H1 (cell line): ENCODE results near the gene TRIP13.

ENCODE experiments used
- BRCA1 ChIP-seq: IDR thresholded peaks from 2 replicates; pipeline ENCODE4 v1.6.1; 2012; ENCODE audit warnings: low read depth, low read length, improper control_type of control experiment
- EZH2 ChIP-seq: fragments of 200-600 bp; sonication (generic); IDR thresholded peaks from 2 replicates; pipeline ENCODE4 v1.7.1; 2012; ENCODE audit warnings: low read depth, mild to moderate bottlenecking, moderate library complexity, low read length, inconsistent platforms; ENCODE audit not compliant: severe bottlenecking
- GABPA ChIP-seq: IDR thresholded peaks from 2 replicates; pipeline ENCODE4 v1.6.1; 2011; ENCODE audit warnings: mild to moderate bottlenecking, low read length, moderate library complexity, borderline replicate concordance; ENCODE audit not compliant: insufficient read depth
- POLR2A ChIP-seq, 2 experiments: IDR thresholded peaks; 1 replicate in 1 of 2; 2 replicates in 1 of 2; pipeline ENCODE4 v1.6.1; 2011; ENCODE audit warnings: low read depth in 2 of 2, low read length in 2 of 2, mild to moderate bottlenecking in 2 of 2; ENCODE audit errors: control extremely low read depth in 1 of 2
- POLR2AphosphoS5 ChIP-seq: IDR thresholded peaks from 2 replicates; pipeline ENCODE4 v1.6.1; 2011; ENCODE audit warnings: low read depth, low read length
- SIN3A ChIP-seq, 2 experiments: IDR thresholded peaks in 1 of 2; conservative IDR thresholded peaks in 1 of 2; 2 replicates each; pipeline ENCODE4 v1.6.1; 2011 to 2012; ENCODE audit warnings: low read length in 2 of 2, improper control_type of control experiment in 1 of 2, low read depth in 1 of 2, mild to moderate bottlenecking in 1 of 2
- SP1 ChIP-seq: IDR thresholded peaks from 2 replicates; pipeline ENCODE4 v1.6.1; 2011; ENCODE audit warnings: low read depth, low read length
- SP2 ChIP-seq: IDR thresholded peaks from 2 replicates; pipeline ENCODE4 v1.6.1; 2012; ENCODE audit warnings: mild to moderate bottlenecking, low read length, inconsistent platforms
- SP4 ChIP-seq: IDR thresholded peaks from 2 replicates; pipeline ENCODE4 v1.6.1; 2012; ENCODE audit warnings: low read length, inconsistent platforms
- YY1 ChIP-seq: IDR thresholded peaks from 2 replicates; pipeline ENCODE4 v1.6.1; 2011; ENCODE audit warnings: low read depth, mild to moderate bottlenecking, low read length
- ZNF274 ChIP-seq: IDR thresholded peaks from 2 replicates; pipeline ENCODE4 v1.7.0; 2012; ENCODE audit warnings: low read length, borderline replicate concordance; ENCODE audit errors: extremely low read depth
- TF ChIP-seq, protein P1 (sequence below): IDR thresholded peaks from 2 replicates; pipeline ENCODE4 v1.6.1; 2012; ENCODE audit warnings: inconsistent platforms
- TF ChIP-seq, protein P2 (sequence below), 3 experiments: IDR thresholded peaks; 1 replicate in 2 of 3; 2 replicates in 1 of 3; pipeline versions ENCODE4 v1.5.1 to v1.6.1; 2011; ENCODE audit warnings: low read length in 3 of 3, mild to moderate bottlenecking in 3 of 3, inconsistent platforms in 2 of 3, low read depth in 1 of 3, moderate library complexity in 1 of 3; ENCODE audit not compliant: insufficient read depth in 1 of 3; ENCODE audit errors: control extremely low read depth in 1 of 3

DNA sequence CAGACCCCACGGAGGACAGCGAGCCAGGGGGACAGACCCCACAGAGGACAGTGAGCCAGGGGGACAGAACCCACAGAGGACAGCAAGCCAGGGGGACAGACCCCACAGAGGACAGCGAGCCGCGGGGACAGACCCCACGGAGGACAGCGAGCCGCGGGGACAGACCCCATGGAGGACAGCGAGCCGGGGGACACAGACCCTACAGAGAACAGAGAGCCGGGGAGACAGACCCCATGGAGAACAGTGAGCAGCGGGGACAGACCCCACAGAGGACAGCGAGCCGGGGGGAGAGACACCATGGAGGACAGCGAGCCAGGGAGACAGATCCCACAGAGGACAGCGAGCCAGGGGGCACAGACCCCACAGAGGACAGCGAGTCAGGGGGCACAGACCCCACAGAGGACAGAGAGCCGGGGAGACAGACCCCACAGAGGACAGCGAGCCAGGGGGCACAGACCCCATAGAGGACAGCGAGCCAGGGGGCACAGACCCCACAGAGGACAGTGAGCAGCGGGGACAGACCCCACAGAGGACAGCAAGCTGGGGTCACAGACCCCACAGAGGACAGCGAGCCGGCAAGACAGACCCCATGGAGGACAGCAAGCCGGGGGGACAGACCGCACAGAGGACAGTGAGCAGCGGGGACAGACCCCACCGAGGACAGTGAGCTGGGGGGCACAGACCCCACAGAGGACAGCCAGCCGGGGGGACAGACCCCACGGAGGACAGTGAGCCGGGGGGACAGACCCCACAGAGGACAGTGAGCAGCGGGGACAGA is 37.5 kb upstream of the TRIP13 start:
- TF ChIP-seq, protein P1, sequence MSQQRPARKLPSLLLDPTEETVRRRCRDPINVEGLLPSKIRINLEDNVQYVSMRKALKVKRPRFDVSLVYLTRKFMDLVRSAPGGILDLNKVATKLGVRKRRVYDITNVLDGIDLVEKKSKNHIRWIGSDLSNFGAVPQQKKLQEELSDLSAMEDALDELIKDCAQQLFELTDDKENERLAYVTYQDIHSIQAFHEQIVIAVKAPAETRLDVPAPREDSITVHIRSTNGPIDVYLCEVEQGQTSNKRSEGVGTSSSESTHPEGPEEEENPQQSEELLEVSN, result no peak
- TF ChIP-seq, protein P2, sequence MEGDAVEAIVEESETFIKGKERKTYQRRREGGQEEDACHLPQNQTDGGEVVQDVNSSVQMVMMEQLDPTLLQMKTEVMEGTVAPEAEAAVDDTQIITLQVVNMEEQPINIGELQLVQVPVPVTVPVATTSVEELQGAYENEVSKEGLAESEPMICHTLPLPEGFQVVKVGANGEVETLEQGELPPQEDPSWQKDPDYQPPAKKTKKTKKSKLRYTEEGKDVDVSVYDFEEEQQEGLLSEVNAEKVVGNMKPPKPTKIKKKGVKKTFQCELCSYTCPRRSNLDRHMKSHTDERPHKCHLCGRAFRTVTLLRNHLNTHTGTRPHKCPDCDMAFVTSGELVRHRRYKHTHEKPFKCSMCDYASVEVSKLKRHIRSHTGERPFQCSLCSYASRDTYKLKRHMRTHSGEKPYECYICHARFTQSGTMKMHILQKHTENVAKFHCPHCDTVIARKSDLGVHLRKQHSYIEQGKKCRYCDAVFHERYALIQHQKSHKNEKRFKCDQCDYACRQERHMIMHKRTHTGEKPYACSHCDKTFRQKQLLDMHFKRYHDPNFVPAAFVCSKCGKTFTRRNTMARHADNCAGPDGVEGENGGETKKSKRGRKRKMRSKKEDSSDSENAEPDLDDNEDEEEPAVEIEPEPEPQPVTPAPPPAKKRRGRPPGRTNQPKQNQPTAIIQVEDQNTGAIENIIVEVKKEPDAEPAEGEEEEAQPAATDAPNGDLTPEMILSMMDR (IDR thresholded peaks at IDR 0.05; ENCODE audit: control extremely low read depth in 1 of 3, insufficient read depth in 1 of 3, low read depth in 1 of 3, low read length in 3 of 3), result no peak
- TF ChIP-seq EZH2 (no peak), YY1 (no peak), POLR2A (IDR thresholded peaks at IDR 0.05; ENCODE audit: control extremely low read depth in 1 of 2, low read depth in 2 of 2, low read length in 2 of 2) (no peak), POLR2AphosphoS5 (no peak), SP1 (no peak), SP2 (no peak), SP4 (no peak), BRCA1 (no peak), SIN3A (conservative IDR thresholded peaks at IDR 0.05 in 1 of 2, IDR thresholded peaks at IDR 0.05 in 1 of 2; ENCODE audit: low read depth in 1 of 2, low read length in 2 of 2) (no peak), ZNF274 (no peak), GABPA (no peak)
